ENCODE data around the gene NIPBL.
"Not testable (repeated sequence)": the region's sequence is repeated elsewhere in the genome, so short reads cannot be mapped to it uniquely, and the experiment has no call there.

The NIPBL gene

GRCh38 chr5:36876299-36876964 lies at the start of gene NIPBL:
Gene NIPBL, plus strand, starts transcription at chr5:36876769. Its CDS starts 76,928 bp downstream, at chr5:36953697.
- in situ Hi-C loops (cut with HindIII; ENCODE audit: low sequenced_read_pairs), result no loop called here

GRCh38 chr5:36832274-36832673 lies 44.3 kb upstream of the NIPBL start:
- in situ Hi-C loops (cut with HindIII; ENCODE audit: low sequenced_read_pairs), result loop anchor here (10.0 kb wide), 1 partner anchor 47 kb away; no protein-coding TSS in a partner anchor

- in situ Hi-C loops (cut with HindIII; ENCODE audit: low sequenced_read_pairs), result loop anchor here (10.0 kb wide), 1 partner anchor 52 kb away; no protein-coding TSS in a partner anchor
These were observed 39.7 kb upstream of the NIPBL start for GRCh38 chr5:36836831-36837230.

- in situ Hi-C loops (cut with HindIII; ENCODE audit: low sequenced_read_pairs), result loop anchor here (10.0 kb wide), 1 partner anchor 55 kb away; no protein-coding TSS in a partner anchor
These were observed 36.8 kb upstream of the NIPBL start for GRCh38 chr5:36839489-36840476.

GRCh38 chr5:36841677-36842076 lies 34.9 kb upstream of the NIPBL start:
- in situ Hi-C loops (cut with HindIII; ENCODE audit: low sequenced_read_pairs), result no loop called here

- in situ Hi-C loops (cut with HindIII; ENCODE audit: low sequenced_read_pairs), result no loop called here
These were observed 34.5 kb upstream of the NIPBL start for GRCh38 chr5:36842087-36842486.

GRCh38 chr5:36844305-36844704 lies 32.3 kb upstream of the NIPBL start:
- in situ Hi-C loops (cut with HindIII; ENCODE audit: low sequenced_read_pairs), result no loop called here

- in situ Hi-C loops (cut with HindIII; ENCODE audit: low sequenced_read_pairs), result not testable (repeated sequence)
These were observed 28.0 kb upstream of the NIPBL start for GRCh38 chr5:36848545-36848944.

GRCh38 chr5:36852903-36853302 lies 23.7 kb upstream of the NIPBL start:
- in situ Hi-C loops (cut with HindIII; ENCODE audit: low sequenced_read_pairs), result not testable (repeated sequence)

GRCh38 chr5:36854402-36855140 lies 22.0 kb upstream of the NIPBL start:
- in situ Hi-C loops (cut with HindIII; ENCODE audit: low sequenced_read_pairs), result no loop called here

GRCh38 chr5:36855141-36855495 lies 21.5 kb upstream of the NIPBL start:
- in situ Hi-C loops (cut with HindIII; ENCODE audit: low sequenced_read_pairs), result no loop called here

GRCh38 chr5:36861871-36862270 lies 14.7 kb upstream of the NIPBL start:
- in situ Hi-C loops (cut with HindIII; ENCODE audit: low sequenced_read_pairs), result loop anchor here (5.0 kb wide), 2 partner anchors 100 to 125 kb away; no protein-coding TSS in a partner anchor

- in situ Hi-C loops (cut with HindIII; ENCODE audit: low sequenced_read_pairs), result no loop called here
These were observed 6.0 kb upstream of the NIPBL start for GRCh38 chr5:36870399-36871040.

GRCh38 chr5:36874465-36874864 lies 2.1 kb upstream of the NIPBL start:
- in situ Hi-C loops (cut with HindIII; ENCODE audit: low sequenced_read_pairs), result no loop called here

GRCh38 chr5:36875051-36875789 lies 1.3 kb upstream of the NIPBL start:
- in situ Hi-C loops (cut with HindIII; ENCODE audit: low sequenced_read_pairs), result no loop called here

GRCh38 chr5:36875790-36876298 lies 725 bp upstream of the NIPBL start:
- in situ Hi-C loops (cut with HindIII; ENCODE audit: low sequenced_read_pairs), result no loop called here

GRCh38 chr5:36876965-36877666 lies 547 bp downstream of the NIPBL start:
- in situ Hi-C loops (cut with HindIII; ENCODE audit: low sequenced_read_pairs), result no loop called here

GRCh38 chr5:36877667-36878391 lies 1.3 kb downstream of the NIPBL start:
- in situ Hi-C loops (cut with HindIII; ENCODE audit: low sequenced_read_pairs), result no loop called here

All from endothelial cell of hepatic sinusoid (primary cell).